Activated T-helper 9 cell treated with anti-CD3 and anti-CD28 coated beads, Interleukin-2, amount 50 U/mL, for 16 hours (primary cell): ENCODE data around the gene DOCK9.

Experiments
- DNase-seq: peaks from one replicate; pipeline ENCODE4 v3.0.0-alpha.2; 2020; ENCODE audit warnings: low read depth

Gene DOCK9

DNA sequence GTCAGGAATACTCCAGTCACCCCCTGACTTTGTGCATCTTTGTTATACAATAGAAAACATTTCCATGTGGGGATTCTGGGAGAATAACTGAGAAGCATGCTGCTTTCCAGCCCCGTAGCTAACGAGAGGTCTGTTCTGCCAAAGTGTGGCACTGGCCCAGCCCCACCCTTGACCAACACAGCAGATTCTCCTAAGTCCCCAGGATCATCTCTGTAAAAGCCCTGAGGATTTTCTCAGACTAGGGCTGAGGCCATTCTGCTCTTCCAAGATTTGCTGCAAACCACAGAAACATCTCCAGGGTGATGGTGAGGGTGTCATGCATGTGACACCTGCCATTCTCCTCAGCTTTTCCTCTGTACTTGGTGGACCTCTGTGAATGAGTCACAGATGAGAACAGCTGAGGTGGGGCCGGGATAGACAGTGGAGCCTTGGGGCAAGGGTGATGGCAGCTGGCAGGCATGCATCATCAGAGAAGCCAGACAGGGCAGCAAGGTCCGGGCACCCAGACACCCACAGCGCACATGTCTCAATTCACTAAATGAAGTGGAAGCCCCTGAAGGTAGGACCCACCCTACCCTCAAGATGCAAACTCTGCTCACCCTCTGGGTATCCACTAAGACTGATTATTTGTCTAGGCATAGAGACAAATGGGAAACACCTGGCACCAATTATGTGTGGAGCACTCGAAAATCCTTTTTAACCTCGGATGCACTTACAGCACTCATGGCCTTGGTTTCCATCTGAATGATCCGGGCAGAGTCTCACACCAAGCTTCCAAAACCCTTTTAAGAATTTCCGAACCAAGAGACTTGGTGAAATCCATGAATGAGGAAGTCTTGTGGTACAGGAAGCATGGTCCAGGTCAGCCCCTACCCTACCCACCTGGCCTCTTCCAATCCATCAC is 20.1 kb upstream of the DOCK9 start:
- no peak for DNase-seq

DNA sequence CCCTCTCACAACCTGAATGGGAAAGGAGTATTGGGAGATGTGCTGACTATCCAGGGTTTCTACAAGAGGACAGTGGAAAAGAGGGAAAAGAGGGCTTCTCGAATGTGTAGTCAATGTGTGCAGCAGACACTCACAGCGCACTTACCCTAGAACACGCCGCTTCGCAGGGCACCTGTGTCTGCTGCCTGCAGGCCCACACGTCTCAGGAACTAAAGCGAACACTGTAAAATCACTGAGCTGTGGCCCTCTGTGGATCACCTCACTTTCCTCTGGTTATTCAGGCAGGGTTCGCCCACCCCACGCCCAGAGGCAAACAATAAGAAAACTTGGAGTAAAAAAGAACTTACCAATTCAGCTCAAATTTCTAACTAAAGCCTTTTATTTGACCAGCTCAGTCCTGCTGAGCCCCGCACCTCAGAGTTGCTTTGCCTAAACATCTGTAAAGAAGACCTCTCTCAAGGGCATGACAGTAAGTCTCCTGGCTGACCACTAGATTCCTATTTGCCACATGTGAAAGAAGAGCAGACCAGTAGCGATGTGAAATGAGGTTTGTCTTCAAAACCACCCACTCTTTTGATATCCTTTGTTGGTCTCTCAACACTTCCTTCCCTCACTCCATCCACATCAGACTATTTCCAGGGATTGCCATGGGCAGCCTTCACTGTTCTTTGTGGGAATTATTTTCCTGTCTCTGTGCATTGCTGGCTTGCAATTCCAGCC is 19.3 kb upstream of the DOCK9 start:
- no peak for DNase-seq

DNA sequence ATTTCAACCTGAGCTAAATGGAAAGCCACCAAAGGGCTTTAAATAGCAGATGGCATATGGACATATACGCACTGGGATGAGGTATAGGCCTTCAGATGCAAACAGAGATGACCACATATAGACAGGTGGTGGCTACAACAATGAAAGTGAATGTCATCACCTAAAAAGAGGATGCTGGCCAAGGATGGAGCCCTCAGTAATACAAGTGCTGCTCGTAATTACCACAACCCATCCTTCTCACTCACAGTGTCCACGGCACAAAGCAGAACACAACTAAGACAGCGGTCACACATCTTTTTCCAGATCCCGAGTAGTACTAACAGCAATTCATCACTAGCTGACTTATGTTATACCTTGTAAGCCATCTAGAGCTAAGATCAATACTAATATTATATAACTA is 18.2 kb upstream of the DOCK9 start:
- no peak for DNase-seq

DNA sequence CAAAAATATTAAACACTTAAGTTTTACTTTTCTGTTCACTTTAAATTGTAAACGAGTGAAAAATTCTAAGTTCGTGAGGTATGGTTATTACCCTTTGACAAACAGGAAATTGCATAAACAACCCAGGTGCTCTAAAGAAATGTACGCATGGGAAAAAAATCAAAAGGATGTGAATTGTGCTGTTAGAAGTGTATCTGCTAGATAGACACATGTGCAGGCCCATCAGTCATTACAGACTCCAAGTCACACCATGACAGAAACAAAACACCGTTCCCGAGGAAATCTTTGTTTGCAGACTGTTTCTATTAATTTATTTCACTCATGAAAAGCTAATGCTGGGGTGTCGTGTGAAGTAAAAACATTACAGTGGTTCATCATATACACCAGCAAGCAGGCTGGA is 17.0 kb upstream of the DOCK9 start:
- no peak for DNase-seq

DNA sequence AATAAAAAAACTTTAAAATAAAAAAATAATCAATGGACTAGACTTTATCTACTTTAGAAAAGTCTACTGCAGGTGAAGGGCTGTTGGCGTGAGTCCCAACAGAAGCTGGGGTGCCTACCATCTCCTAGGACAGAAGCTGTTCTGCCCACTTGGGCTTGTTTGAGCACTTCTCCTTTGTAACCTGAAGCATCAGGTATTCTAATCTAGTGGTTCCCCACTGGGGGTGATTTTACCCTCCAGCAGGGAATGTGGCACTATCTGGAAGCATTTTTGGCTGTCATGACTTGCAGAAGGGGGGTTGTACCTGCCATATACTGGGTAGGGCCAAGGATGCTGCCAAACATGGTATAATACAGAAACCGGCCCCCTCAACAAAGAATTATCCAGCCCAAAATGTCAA is 16.2 kb upstream of the DOCK9 start:
- DNase-seq: no peak

DNA sequence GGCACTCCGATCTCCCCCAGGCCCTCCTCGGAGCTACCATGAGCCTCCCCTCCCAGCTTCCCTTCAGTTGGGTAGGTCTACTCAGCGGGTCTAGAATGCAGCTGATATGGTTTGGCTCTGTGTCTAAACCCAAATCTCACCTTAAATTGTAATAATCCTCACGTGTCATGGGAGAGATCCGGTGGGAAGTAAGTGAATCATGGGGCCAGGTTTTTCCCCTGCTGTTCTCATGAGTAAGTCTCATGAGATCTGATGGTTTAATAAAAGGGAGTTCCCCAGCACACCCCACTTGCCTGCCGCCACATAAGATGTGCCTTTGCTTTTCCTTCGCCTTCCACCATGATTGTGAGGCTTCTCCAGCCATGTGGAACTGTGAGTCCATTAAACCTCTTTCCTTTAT is 14.5 kb upstream of the DOCK9 start:
- DNase-seq: no peak

DNA sequence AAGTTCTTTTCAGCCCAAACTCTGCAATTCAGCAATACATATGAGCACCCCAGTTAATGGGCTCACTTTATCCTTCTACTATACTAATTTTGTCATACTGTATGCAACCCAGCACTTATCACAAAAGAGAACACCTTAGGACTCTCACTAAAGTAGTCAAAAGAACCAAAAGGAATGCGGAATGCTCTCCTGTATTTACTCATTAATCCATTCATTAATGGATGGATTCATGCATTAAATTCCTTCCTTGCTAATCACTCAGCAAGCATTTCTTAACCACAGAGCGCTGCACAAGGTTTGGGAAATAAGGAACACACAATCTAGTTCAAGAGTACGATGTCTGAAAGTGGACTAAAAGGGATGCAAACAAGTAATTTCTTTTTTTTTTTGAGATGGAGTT is 12.8 kb upstream of the DOCK9 start:
- no peak for DNase-seq

DNA sequence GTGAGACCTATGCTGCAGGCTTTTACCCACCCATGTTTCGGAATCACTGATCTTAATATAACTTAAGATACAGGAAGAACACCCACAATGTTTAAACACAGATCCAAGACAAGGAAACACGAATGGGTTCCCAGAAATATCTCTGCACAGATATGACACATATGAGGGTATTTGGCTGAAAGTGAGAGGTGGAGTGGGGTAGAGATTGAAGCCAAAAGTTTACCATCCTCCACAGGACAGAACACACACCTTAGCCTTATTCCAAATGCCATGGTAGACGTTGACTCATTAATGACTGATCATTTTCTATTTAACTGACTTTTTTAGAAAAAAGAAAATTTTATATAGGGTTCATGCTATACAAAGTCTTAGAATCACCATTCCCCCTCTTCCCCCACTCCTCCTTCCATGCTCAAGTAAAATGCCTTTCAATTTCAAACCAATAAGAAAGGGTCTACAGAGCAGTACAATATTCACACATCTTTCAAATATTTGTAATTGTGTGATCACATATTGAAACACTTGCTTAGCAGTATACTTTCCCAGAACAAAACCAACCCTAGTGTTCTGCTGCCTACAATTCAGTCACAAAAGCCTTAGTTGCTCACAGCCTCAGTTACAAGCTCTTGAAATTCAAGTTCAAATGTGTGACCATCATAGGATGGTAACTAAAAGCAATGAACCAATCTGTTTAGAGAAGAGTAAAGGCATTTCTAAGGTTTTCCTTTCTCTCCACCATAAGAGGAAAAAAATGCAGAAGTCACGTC is 11.8 kb upstream of the DOCK9 start:
- no peak for DNase-seq

DNA sequence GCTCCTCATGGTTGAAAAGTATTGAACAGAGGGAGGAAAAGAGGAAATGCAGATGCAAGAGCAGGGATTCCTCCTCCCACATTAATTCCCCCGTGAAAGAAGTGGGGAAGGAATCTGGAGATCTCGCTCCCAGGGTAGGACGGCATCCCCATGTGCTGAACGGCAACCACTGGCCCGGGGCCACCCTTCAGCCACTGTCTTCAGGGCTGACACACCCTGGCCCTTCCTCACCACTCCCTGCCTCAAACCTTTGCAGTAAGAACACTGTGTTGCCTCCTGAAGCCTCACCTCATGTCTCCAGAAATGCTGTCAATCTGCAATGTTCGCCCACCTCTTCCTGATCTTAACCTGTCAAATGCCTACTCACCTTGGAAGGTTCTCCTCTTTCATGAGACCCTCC is 10.9 kb upstream of the DOCK9 start:
- DNase-seq: no peak

DNA sequence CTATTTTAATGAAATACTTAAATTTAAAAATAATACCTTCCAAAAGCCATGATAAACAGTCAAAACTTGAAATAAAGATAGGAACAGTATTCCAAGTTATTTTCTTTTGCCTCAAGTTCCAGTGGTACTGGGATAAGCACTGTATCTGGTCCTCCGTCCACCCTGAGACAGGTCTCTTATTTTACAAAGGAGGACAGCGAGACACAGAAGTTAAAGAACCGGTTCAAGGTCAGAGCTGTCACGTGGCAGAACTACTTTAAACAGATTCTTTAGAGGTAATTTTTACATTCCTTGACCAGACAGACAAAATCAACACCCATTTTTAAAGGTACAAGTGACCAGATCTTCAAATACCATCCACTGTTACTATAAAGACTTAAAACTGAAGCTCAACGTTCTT is 10.4 kb upstream of the DOCK9 start:
- DNase-seq: no peak

DNA sequence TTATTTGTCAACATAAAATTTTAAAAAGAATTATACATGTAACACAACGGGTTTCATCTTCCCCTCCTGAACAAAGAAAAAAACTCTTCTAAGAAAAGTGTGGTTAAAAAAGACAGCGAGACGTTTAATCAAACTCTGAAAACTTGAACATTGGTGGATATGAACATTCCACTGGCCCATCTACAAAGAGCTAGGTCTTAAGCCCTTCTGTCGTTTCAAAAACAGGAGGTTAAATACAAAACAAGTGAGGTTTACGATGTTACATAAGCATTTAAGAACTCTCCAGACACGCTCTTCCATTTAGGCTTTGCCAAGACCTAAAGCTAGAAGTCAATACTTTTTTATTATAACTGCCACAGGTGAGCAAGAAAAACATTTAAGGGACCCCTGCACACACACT is 9.4 kb upstream of the DOCK9 start:
- no peak for DNase-seq

DNA sequence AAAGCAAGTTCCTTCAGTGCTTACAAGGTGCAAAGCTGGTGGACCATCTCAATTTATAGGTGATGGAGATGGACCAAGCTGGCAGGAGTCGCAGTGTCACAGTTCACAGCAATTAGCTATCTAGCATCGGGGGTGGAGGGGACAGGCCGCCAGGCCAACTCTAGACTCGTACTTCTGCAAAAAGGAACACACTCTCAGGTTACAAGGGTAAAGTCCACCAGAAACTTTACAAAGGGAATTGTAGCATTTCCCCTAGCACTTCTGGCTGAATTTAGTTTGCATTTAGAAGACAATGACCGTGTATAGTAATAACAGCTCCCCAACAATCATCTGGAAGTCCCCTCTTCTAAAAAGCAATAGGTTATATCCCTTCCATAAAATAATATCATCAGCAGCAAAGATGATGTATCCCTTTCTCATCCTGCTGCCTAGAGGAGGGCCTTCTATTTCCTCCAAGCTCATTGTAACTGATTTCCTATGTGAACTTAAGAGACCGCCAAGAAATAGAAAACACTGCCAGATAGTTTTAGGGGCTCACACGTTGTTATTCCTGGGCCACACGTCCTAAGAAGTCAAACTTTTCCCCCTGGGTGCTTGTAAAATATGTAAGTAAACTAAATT is 8.5 kb upstream of the DOCK9 start:
- no peak for DNase-seq

DNA sequence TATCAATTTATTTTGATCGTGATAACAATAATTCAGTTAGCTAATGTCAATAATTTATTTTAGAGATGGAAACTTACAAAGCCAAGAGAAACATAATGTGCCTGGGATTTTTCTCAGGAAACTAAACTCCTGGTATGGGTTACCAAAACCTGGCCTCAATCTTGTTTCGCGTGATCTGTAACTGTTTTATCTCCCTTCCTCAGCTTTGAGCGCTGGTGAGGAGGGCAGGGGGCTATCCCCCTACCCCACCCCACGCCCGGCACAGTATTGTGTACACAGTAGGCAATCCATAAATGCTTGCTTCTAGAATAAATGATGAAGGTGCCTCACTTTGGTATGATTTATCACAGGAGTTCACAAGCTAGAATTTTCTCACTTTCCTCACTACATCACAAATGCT is 7.7 kb upstream of the DOCK9 start:
- DNase-seq: no peak

DNA sequence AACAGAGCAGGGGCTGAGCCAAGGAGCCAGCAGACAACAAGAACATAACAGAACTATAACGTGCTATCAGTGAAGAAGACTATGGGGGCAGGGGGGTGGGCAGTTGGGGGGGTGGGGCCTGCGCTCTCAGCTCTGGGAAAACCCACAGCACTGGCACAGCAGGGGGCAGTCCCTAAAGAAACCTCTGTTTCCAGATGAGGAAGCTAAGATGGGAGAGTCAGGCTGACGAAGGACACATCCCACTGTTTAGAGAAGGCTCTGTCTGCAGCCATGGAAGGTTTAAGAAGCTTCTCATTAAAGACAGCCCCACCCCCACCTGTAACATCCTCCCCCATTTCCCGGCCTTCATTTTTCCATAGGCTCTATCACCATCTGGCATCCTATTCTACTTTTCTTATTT is 7.1 kb upstream of the DOCK9 start:
- DNase-seq: no peak

DNA sequence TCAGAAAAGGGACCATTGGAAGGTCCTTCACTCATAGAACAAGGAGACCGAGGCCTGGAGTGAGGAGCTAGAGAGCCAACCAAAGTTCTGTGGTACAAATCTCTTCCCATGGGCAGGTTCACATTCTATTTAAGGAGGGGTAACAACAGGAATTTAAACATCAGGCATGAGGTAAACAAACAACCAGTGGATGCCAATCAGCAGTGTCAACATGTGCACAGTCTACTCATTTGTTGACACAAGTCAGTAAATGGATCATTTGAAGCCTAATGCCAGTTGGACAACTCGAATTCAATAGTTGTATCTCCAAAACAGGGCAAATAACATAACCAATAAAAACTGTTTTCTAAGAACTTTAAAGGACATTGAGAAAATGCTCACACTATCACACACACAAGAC is 6.3 kb upstream of the DOCK9 start:
- DNase-seq: no peak

DNA sequence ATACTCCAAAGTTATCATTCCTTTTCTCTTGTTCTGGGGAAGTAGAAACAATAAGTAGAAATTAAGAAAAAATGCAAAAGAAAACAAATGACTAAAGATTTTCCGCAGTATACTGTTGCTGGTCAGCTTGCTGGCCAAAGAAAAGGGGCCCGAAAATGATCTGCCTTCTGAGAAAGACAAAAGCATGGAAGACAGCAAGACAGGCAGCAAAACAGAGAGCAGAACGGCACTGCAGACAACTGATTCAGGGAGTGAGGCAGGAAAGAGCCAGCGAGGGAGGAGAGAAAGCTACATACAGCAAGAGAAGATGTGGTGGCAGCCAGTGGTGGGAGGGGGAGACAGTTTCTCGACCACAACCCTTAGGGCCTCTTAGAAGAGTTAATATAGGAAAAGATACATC is 5.3 kb upstream of the DOCK9 start:
- no peak for DNase-seq

DNA sequence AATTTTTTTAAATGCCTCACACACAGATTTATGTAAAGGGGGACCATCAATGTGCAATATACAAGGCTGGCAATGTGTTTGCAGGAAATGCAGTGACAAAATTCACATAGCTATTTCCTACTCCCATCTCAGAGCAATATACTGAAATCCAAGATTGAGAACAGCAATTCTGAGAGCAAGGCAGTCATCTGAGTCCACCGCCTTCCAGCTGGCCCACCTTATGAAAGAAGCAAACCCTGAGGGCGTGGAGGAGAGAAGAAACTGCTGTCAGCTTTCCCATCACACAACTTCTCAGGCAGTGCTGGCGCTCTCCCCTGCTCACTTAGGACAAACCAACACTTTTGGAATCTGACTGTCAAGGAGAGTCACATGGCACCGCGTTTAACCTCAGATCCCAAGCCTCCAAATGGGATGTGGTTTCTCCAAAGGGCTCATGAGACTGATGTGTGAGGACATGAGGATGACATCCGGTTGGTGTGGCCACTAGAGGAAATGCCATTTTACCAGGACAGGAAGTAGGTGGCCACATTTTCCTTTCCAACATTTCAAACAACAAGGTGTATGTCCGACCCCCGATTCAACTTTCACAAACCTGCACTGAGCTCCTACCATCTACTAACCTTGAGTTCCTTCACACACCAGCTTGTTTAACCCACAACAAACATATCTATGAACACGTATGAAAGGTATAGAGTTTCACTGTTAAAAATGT is 3.7 kb upstream of the DOCK9 start:
- no peak for DNase-seq

DNA sequence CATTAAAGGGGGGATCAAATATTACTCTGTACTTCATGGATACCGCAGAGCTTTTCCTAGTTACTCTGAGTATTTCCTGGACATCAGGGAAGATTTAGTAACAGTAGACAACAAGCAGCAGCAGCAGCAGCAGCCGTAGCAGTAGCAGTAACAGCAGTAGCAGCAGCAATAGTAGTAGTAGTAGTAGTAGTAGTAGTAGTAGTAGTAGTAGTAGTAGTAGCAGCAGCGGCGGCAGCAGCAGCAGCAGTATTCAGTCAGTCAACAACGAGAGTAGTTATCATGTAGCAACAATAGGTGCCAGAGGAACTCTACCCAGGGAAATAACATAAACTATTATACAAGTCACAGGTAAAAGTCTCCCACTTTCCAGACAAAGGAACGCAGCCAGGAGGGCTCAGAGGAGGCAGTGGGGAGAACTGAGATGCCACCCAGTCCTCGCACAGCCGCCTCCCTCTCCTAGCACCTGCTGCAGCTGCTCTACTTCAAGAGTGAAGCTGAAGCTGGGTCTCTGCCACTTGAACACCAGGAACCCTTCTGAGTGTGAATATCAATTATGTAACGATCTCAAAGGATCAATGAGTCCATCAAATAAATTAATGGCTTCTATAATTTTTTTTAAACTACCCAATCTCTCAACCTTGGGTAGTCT is 1.3 kb upstream of the DOCK9 start:
- no peak for DNase-seq

DNA sequence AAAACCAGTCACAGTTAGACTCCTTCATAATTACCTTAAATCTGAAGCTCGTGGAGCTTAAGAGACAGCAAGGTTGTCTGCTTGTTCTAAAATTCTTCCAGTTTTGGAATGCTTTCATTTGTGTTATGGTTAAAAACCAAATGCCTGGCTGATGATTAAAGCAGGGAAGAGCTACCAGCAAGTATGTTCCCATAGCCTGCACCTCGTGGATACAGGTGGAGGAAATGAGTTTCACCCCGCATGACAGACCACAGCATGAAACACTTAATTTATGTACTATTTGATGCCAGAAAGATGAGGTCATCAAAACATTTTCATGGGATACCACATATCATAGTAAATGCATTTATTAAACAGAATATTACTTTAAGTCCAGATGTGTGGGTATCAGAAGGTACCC is 416 bp upstream of the DOCK9 start:
- no peak for DNase-seq

DNA sequence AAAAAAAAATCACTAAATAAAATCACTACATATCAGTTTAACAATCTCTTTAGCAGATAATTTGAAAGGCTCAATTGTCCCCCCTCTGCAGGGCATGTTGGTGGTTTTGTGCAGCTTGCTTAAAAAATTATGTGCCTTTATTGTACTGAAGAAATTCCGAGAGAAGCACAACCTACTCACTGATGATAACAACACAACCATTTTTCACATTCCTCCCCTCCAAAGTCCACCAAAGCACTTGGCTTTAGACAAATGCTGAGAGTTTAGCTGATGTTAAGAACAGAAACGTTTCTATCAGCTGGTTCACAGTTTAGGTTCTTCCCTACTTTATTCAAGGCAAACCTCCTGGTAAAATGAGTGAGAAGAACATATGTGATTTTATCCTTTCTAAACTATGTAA is 923 bp downstream of the DOCK9 start:
- DNase-seq: no peak

DNA sequence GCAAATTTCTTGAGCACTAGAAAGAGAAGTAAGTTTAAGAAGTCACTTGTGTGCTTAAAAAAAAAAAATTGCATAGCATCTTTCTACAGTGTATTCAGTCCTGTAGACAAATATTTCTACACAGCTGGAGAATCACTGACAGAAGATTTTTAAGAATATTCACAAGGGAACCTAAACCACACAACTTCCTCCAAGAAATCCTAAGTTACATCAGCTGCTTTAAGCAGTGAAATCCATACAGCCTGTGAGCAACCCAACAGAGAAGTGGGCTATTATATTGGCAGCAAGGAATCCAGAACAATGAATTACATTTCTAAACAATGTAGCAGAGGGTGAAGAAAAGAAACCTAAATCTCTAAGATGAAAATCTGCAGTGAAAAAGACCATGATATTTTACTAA is 1.5 kb downstream of the DOCK9 start:
- DNase-seq: no peak
